Fibroblast of skin of left biceps (primary cell): ENCODE measurements around the gene DMD.

Experiments
- DNase-seq, 2 experiments: peaks; one replicate each; pipeline ENCODE4 v3.0.0-alpha.2; 2013; ENCODE audit warnings: low read depth in 2 of 2

DMD gene

GRCh38 chrX:31293409-31293808 is 1917.9 kb downstream of the DMD start:
- no peak for DNase-seq

- no peak for DNase-seq
Measured at GRCh38 chrX:31291131-31291530, 1920.2 kb downstream of the DMD start.

- no peak for DNase-seq
Measured at GRCh38 chrX:31287861-31288260, 1923.5 kb downstream of the DMD start.

- no peak for DNase-seq
Measured at GRCh38 chrX:31280580-31280979, 1930.8 kb downstream of the DMD start.

GRCh38 chrX:31279359-31279758 is 1932.0 kb downstream of the DMD start:
- no peak for DNase-seq

- DNase-seq = no peak
Measured at GRCh38 chrX:31272472-31272775, 1938.9 kb downstream of the DMD start.

- no peak for DNase-seq
Measured at GRCh38 chrX:31271615-31272471, 1939.5 kb downstream of the DMD start.

- no peak for DNase-seq
Measured at GRCh38 chrX:31269914-31270313, 1941.4 kb downstream of the DMD start.

GRCh38 chrX:31268359-31268758 is 1943.0 kb downstream of the DMD start:
- no peak for DNase-seq

- DNase-seq = no peak
Measured at GRCh38 chrX:31266203-31267076, 1944.9 kb downstream of the DMD start.

- DNase-seq = no peak
Measured at GRCh38 chrX:31265383-31265782, 1946.0 kb downstream of the DMD start.

GRCh38 chrX:31260351-31260750 is 1951.0 kb downstream of the DMD start:
- no peak for DNase-seq

GRCh38 chrX:31258166-31258565 is 1953.2 kb downstream of the DMD start:
- no peak for DNase-seq

- DNase-seq = no peak
Measured at GRCh38 chrX:31255310-31256033, 1955.9 kb downstream of the DMD start.

GRCh38 chrX:31252133-31252532 is 1959.2 kb downstream of the DMD start:
- no peak for DNase-seq

- DNase-seq = no peak
Measured at GRCh38 chrX:31251336-31251735, 1960.0 kb downstream of the DMD start.

- no peak for DNase-seq
Measured at GRCh38 chrX:31245714-31246113, 1965.6 kb downstream of the DMD start.

- no peak for DNase-seq
Measured at GRCh38 chrX:31243804-31244203, 1967.5 kb downstream of the DMD start.

- DNase-seq = no peak
Measured at GRCh38 chrX:31240982-31241381, 1970.4 kb downstream of the DMD start.

GRCh38 chrX:31237189-31237588 is 1974.2 kb downstream of the DMD start:
- no peak for DNase-seq

GRCh38 chrX:31236231-31236630 is 1975.1 kb downstream of the DMD start:
- DNase-seq = no peak

- DNase-seq = no peak
Measured at GRCh38 chrX:31233941-31234496, 1977.3 kb downstream of the DMD start.
